ENCODE measurements around the gene SVEP1. TPM values are rescaled to one million over a fixed set of nuclear protein-coding genes. Genes with fewer than 3 reads are reported as not detected.
A peak's percentile ranks its signal among the peaks of the same experiment; 100 is the strongest.

Gene SVEP1
- total and polyA plus RNA-seq, 2 of the 13 experiments (the other 11 are each of a cell fraction or from before 2014, with no cell fraction given) = not detected

GRCh38 chr9:110559869-110560268 is 19.7 kb downstream of the SVEP1 start (continued):
- TF ChIP-seq ZSCAN25 (CRISPR knock-in tag; IDR thresholded peaks at IDR 0.05) (no peak), HNRNPK (IDR thresholded peaks at IDR 0.05; ENCODE audit: low read depth, low read length, poor library complexity, severe bottlenecking) (no peak), SETDB1 (CRISPR knock-in tag; IDR thresholded peaks at IDR 0.05; ENCODE audit: borderline replicate concordance) (no peak)

GRCh38 chr9:110555551-110556331 is 23.8 kb downstream of the SVEP1 start:
- no peak overlapping the region for H2AFZ ChIP-seq (ENCODE audit: low read length)
- H3K9me3 ChIP-seq (ENCODE audit: low read length) = no peaks in the 10 kb centered on the region
- H3K9ac ChIP-seq (ENCODE audit: insufficient read depth, low read depth, low read length) = no peak overlapping the region
- in situ Hi-C loops (cut with HindIII; ENCODE audit: extremely low pct_ligation_motif_present, low pct_unique_long_range_greater_than_20kb) = no loop called here
- no peak overlapping the region for H3K27ac ChIP-seq (ENCODE audit: extremely low read length, insufficient read depth, low read length)
- peaks cover 9% of the 10 kb centered on the region; the same call in 1 of the 2 replicates for H3K4me1 ChIP-seq (ENCODE audit: insufficient read depth, low read length)
- H3K36me3 ChIP-seq (replicated peaks in 1 of 2; ENCODE audit: control insufficient read depth in 1 of 2, insufficient read depth in 2 of 2, low read length in 2 of 2) = no peaks in the 10 kb centered on the region
- no peak overlapping the region for H3K4me3 ChIP-seq (replicated peaks in 1 of 3; ENCODE audit: insufficient read depth in 1 of 3, low read depth in 2 of 3, low read length in 3 of 3)
- BruUV-seq (replicated peaks) = no TSS peak
- ChIA-PET CTCF (ENCODE audit: low intra/inter-chr PET ratio, low total read pairs) (no interaction called here), POLR2A (no interaction called here)
- no peaks in the 10 kb centered on the region for H4K20me1 ChIP-seq (ENCODE audit: insufficient read depth, low read length)
- intact Hi-C loops (cut with micrococcal nuclease; ENCODE audit: unreplicated experiment) = no loop called here
- H3K27me3 ChIP-seq (ENCODE audit: control insufficient read depth in 1 of 2, insufficient read depth in 2 of 2, low read length in 2 of 2) = no peaks in the 10 kb centered on the region
- H3K79me2 ChIP-seq (ENCODE audit: insufficient read depth, low read length) = no peaks in the 10 kb centered on the region
- no peak; the same call in 2 of the 3 replicates for ATAC-seq
- WGBS (ENCODE audit: low lambda C conversion rate) = 17% methylated on average over 6 of the region's 6 CpGs
- peak; percentile 62 for DNase-seq (ENCODE audit: low spot score)
- FAIRE-seq = no peak
- no peak overlapping the region for H3K4me2 ChIP-seq (ENCODE audit: low read depth, low read length)
- TF ChIP-seq, protein P1, sequence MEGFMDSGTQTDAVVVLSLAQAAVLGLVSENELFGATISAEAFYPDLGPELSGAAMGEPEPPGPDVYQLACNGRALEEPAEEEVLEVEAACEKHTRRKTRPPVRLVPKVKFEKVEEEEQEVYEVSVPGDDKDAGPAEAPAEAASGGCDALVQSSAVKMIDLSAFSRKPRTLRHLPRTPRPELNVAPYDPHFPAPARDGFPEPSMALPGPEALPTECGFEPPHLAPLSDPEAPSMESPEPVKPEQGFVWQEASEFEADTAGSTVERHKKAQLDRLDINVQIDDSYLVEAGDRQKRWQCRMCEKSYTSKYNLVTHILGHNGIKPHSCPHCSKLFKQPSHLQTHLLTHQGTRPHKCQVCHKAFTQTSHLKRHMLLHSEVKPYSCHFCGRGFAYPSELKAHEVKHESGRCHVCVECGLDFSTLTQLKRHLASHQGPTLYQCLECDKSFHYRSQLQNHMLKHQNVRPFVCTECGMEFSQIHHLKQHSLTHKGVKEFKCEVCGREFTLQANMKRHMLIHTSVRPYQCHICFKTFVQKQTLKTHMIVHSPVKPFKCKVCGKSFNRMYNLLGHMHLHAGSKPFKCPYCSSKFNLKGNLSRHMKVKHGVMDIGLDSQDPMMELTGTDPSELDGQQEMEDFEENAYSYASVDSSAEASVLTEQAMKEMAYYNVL (CRISPR knock-in tag; IDR thresholded peaks at IDR 0.05; ENCODE audit: borderline replicate concordance) = no peak
- peak; percentile 66; the same call in 1 of the 2 replicates for TF ChIP-seq ZNF740 (CRISPR knock-in tag; IDR thresholded peaks at IDR 0.05)
- no peak for TF ChIP-seq MXD4 (CRISPR knock-in tag; IDR thresholded peaks at IDR 0.05)
- TF ChIP-seq RBFOX2 (IDR thresholded peaks at IDR 0.05; ENCODE audit: low read depth, low read length) = no peak
- TF ChIP-seq ISL2 (CRISPR knock-in tag; IDR thresholded peaks at IDR 0.05) = no peak
- TF ChIP-seq ZNF383 (CRISPR knock-in tag; IDR thresholded peaks at IDR 0.05; ENCODE audit: borderline replicate concordance) = no peak
- no peak for TF ChIP-seq TAF1 (CRISPR knock-in tag; IDR thresholded peaks at IDR 0.05)
- TF ChIP-seq, protein P2, sequence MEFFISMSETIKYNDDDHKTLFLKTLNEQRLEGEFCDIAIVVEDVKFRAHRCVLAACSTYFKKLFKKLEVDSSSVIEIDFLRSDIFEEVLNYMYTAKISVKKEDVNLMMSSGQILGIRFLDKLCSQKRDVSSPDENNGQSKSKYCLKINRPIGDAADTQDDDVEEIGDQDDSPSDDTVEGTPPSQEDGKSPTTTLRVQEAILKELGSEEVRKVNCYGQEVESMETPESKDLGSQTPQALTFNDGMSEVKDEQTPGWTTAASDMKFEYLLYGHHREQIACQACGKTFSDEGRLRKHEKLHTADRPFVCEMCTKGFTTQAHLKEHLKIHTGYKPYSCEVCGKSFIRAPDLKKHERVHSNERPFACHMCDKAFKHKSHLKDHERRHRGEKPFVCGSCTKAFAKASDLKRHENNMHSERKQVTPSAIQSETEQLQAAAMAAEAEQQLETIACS (CRISPR knock-in tag; IDR thresholded peaks at IDR 0.05) = no peak
- TF ChIP-seq RFXAP (CRISPR knock-in tag; IDR thresholded peaks at IDR 0.05; ENCODE audit: borderline replicate concordance) = no peak
- TF ChIP-seq, protein P3, sequence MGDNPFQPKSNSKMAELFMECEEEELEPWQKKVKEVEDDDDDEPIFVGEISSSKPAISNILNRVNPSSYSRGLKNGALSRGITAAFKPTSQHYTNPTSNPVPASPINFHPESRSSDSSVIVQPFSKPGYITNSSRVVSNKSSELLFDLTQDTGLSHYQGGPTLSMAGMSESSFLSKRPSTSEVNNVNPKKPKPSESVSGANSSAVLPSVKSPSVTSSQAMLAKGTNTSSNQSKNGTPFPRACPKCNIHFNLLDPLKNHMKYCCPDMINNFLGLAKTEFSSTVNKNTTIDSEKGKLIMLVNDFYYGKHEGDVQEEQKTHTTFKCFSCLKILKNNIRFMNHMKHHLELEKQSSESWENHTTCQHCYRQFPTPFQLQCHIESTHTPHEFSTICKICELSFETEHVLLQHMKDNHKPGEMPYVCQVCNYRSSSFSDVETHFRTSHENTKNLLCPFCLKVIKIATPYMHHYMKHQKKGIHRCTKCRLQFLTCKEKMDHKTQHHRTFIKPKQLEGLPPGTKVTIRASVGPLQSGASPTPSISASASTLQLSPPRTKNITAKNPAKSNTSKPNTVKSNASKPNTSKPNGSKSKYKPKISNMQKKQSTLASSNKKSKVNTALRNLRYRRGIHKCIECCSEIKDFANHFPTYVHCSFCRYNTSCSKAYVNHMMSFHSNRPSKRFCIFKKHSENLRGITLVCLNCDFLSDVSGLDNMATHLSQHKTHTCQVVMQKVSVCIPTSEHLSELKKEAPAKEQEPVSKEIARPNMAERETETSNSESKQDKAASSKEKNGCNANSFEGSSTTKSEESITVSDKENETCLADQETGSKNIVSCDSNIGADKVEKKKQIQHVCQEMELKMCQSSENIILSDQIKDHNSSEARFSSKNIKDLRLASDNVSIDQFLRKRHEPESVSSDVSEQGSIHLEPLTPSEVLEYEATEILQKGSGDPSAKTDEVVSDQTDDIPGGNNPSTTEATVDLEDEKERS (CRISPR knock-in tag; IDR thresholded peaks at IDR 0.05) = no peak
- TF ChIP-seq CEBPG (CRISPR knock-in tag; IDR thresholded peaks at IDR 0.05) = 0 out of 2 replicates have a peak, but pooled peaks have one; percentile 5
- no peak for TF ChIP-seq MYC (CRISPR knock-in tag; IDR thresholded peaks at IDR 0.05; ENCODE audit: borderline replicate concordance)
- TF ChIP-seq ZNF552 (CRISPR knock-in tag; IDR thresholded peaks at IDR 0.05; ENCODE audit: borderline replicate concordance) = no peak
- no peak for TF ChIP-seq ZNF264 (CRISPR knock-in tag; IDR thresholded peaks at IDR 0.05)

Data from HepG2 (cell line).